K562 (cell line): ENCODE results near the gene B4GALT7. TPM values are rescaled to one million over a fixed set of nuclear protein-coding genes. Genes with fewer than 3 reads are reported as not detected.

ENCODE experiments used
- ATF7 ChIP-seq: fragments of 450-650 bp; IDR thresholded peaks from 2 replicates; pipeline ENCODE4 v1.7.1; 2014; ENCODE audit warnings: mild to moderate bottlenecking, moderate library complexity
- MECOM ChIP-seq: fragments of 250-450 bp; sonication (Bioruptor Pico); IDR thresholded peaks from 2 replicates; pipeline ENCODE4 v1.8.0; 2022; ENCODE audit warnings: inconsistent platforms
- MLX ChIP-seq, 2 experiments: fragments of 450-650 bp in 1 of 2; sonication (generic) in 1 of 2; formaldehyde crosslinking; conservative IDR thresholded peaks; 2 replicates each; pipeline versions ENCODE4 v1.4.0 to v1.8.1; 2020 to 2022; ENCODE audit warnings: mild to moderate bottlenecking in 1 of 2, missing genetic modification reagents in 1 of 2
- NCOA2 ChIP-seq, 2 experiments: fragments of 450-650 bp; IDR thresholded peaks; 2 replicates each; pipeline ENCODE4 v1.6.1; 2018; ENCODE audit warnings: mild to moderate bottlenecking in 2 of 2, moderate library complexity in 1 of 2; ENCODE audit not compliant: partially characterized antibody in 2 of 2
- RB1 ChIP-seq: fragments of 450-650 bp; IDR thresholded peaks from 2 replicates; pipeline ENCODE4 v1.6.1; 2017; ENCODE audit warnings: low read depth, mild to moderate bottlenecking
- RFX1 ChIP-seq: fragments of 450-650 bp; IDR thresholded peaks from 2 replicates; pipeline ENCODE4 v1.6.1; 2016; ENCODE audit warnings: mild to moderate bottlenecking, moderate library complexity
- UBTF ChIP-seq, 2 experiments: IDR thresholded peaks; 2 replicates each; pipeline ENCODE4 v1.6.1; 2012; ENCODE audit warnings: improper control_type of control experiment in 2 of 2, low read depth in 2 of 2, low read length in 2 of 2, borderline replicate concordance in 1 of 2
- YY1 ChIP-seq, 3 experiments: IDR thresholded peaks; 2 replicates each; pipeline ENCODE4 v1.6.1; 2011; ENCODE audit warnings: low read length in 2 of 3, mild to moderate bottlenecking in 2 of 3, moderate library complexity in 2 of 3, borderline replicate concordance in 1 of 3, control low read depth in 1 of 3, low read depth in 1 of 3; ENCODE audit not compliant: insufficient read depth in 3 of 3, insufficient replicate concordance in 2 of 3, control insufficient read depth in 1 of 3, insufficient read length in 1 of 3; ENCODE audit errors: extremely low read depth in 1 of 3
- ZNF311 ChIP-seq: fragments of 250-450 bp; sonication (Bioruptor Pico); IDR thresholded peaks from 2 replicates; pipeline ENCODE4 v1.4.0; 2020; ENCODE audit warnings: mild to moderate bottlenecking, moderate library complexity
- ZNF77 ChIP-seq: fragments of 250-450 bp; sonication (Bioruptor Pico); IDR thresholded peaks from 2 replicates; pipeline ENCODE4 v1.5.0; 2020
- polyA plus RNA-seq, 8 experiments: library from polyadenylated mRNA; depleted of rRNA in 4 of 8; stranded (reverse) in 5 of 8; unstranded in 3 of 8; fragments of >200 nt; fragmentation: Nextera tagmentation in 2 of 8; fragmentation: Illumina TruSeq in 1 of 8; extraction: Ambion mirVana in 2 of 8; extraction: Trizol in 1 of 8; gene quantifications; 2 replicates each; pipeline versions ENCODE4 v1.2.1 to v1.2.3, GENCODE V29; 2011 to 2014; ENCODE audit warnings: inconsistent platforms in 1 of 8, missing spikeins in 1 of 8
- total RNA-seq, 7 experiments: library from RNA; depleted of rRNA in 6 of 7; stranded (reverse); fragments of >200 nt in 6 of 7; fragmentation: Illumina TruSeq in 2 of 7; extraction: Trizol in 2 of 7; gene quantifications; 2 replicates each; pipeline versions ENCODE4 v1.2.1 to v1.2.3, GENCODE V29; 2011 to 2021; ENCODE audit warnings: low replicate concordance in 1 of 7
- TF ChIP-seq, protein P1 (sequence below): sonication (generic); formaldehyde crosslinking; IDR thresholded peaks from 2 replicates; pipeline ENCODE4 v1.8.0; 2022; ENCODE audit warnings: mild to moderate bottlenecking, missing genetic modification reagents
- TF ChIP-seq, protein P2 (sequence below): sonication (generic); formaldehyde crosslinking; IDR thresholded peaks from 2 replicates; pipeline ENCODE4 v1.9.0; 2022; ENCODE audit warnings: mild to moderate bottlenecking, missing genetic modification reagents
- TF ChIP-seq, protein P3 (sequence below), 2 experiments: fragments of 200-800 bp in 1 of 2; sonication (Bioruptor generic) in 1 of 2; sonication (generic) in 1 of 2; formaldehyde crosslinking in 1 of 2; IDR thresholded peaks in 1 of 2; conservative IDR thresholded peaks in 1 of 2; 2 replicates each; pipeline versions ENCODE4 v1.5.0 to v1.6.1; 2016 to 2020; ENCODE audit warnings: missing compliant biosample characterization in 1 of 2, missing genetic modification characterization in 1 of 2, missing genetic modification reagents in 1 of 2
- TF ChIP-seq, protein P4 (sequence below): sonication (generic); formaldehyde crosslinking; IDR thresholded peaks from 2 replicates; pipeline ENCODE4 v1.8.1; 2023; ENCODE audit warnings: mild to moderate bottlenecking, missing genetic modification reagents, moderate library complexity
- TF ChIP-seq, protein P5 (sequence below), 3 experiments: fragments of 200-800 bp in 1 of 3; sonication (Bioruptor generic) in 1 of 3; sonication (generic) in 1 of 3; formaldehyde crosslinking in 1 of 3; IDR thresholded peaks; 2 replicates each; pipeline versions ENCODE4 v1.6.1 to v1.8.0; 2016 to 2022; ENCODE audit warnings: mild to moderate bottlenecking in 2 of 3, missing compliant biosample characterization in 2 of 3, missing genetic modification characterization in 2 of 3, missing genetic modification reagents in 1 of 3

Gene B4GALT7
- total and polyA plus RNA-seq, 9 of the 15 experiments (the other 6 are each of a cell fraction or from before 2014, with no cell fraction given), result 0.34 to 17.7 (median 9.1) TPM

- TF ChIP-seq ZNF311, result no peak
- TF ChIP-seq, protein P1, sequence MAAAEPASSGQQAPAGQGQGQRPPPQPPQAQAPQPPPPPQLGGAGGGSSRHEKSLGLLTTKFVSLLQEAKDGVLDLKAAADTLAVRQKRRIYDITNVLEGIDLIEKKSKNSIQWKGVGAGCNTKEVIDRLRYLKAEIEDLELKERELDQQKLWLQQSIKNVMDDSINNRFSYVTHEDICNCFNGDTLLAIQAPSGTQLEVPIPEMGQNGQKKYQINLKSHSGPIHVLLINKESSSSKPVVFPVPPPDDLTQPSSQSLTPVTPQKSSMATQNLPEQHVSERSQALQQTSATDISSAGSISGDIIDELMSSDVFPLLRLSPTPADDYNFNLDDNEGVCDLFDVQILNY (CRISPR knock-in tag), result peak; percentile 49; the same call in 1 of the 2 replicates
- TF ChIP-seq, protein P2, sequence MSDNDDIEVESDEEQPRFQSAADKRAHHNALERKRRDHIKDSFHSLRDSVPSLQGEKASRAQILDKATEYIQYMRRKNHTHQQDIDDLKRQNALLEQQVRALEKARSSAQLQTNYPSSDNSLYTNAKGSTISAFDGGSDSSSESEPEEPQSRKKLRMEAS (CRISPR knock-in tag), result peak; percentile 62
- no peak for TF ChIP-seq RFX1
- TF ChIP-seq UBTF (IDR thresholded peaks at IDR 0.05; ENCODE audit: borderline replicate concordance in 1 of 2, low read depth in 2 of 2, low read length in 2 of 2), result peak in 1 of 2 experiments; percentile 53; a peak in 1 of 4 replicates
- TF ChIP-seq NCOA2 (IDR thresholded peaks at IDR 0.05; ENCODE audit: partially characterized antibody in 2 of 2), result no peak
- TF ChIP-seq, protein P3, sequence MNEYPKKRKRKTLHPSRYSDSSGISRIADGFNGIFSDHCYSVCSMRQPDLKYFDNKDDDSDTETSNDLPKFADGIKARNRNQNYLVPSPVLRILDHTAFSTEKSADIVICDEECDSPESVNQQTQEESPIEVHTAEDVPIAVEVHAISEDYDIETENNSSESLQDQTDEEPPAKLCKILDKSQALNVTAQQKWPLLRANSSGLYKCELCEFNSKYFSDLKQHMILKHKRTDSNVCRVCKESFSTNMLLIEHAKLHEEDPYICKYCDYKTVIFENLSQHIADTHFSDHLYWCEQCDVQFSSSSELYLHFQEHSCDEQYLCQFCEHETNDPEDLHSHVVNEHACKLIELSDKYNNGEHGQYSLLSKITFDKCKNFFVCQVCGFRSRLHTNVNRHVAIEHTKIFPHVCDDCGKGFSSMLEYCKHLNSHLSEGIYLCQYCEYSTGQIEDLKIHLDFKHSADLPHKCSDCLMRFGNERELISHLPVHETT (CRISPR knock-in tag; conservative IDR thresholded peaks at IDR 0.05 in 1 of 2, IDR thresholded peaks at IDR 0.05 in 1 of 2), result 0 out of 4 replicates have a peak, but pooled peaks of 1 of the 2 experiments have one; percentile 41
- TF ChIP-seq, protein P4, sequence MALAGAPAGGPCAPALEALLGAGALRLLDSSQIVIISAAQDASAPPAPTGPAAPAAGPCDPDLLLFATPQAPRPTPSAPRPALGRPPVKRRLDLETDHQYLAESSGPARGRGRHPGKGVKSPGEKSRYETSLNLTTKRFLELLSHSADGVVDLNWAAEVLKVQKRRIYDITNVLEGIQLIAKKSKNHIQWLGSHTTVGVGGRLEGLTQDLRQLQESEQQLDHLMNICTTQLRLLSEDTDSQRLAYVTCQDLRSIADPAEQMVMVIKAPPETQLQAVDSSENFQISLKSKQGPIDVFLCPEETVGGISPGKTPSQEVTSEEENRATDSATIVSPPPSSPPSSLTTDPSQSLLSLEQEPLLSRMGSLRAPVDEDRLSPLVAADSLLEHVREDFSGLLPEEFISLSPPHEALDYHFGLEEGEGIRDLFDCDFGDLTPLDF, result peak; percentile 19; the same call in 1 of the 2 replicates
- TF ChIP-seq, protein P5, sequence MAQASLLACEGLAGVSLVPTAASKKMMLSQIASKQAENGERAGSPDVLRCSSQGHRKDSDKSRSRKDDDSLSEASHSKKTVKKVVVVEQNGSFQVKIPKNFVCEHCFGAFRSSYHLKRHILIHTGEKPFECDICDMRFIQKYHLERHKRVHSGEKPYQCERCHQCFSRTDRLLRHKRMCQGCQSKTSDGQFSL (CRISPR knock-in tag; IDR thresholded peaks at IDR 0.05), result peak; percentile 91
- TF ChIP-seq, protein P5 (tag; IDR thresholded peaks at IDR 0.05), result peak in 1 of 2 experiments; percentile 61; a peak in 1 of 4 replicates
- TF ChIP-seq RB1, result peak; percentile 52; the same call in 1 of the 2 replicates
- TF ChIP-seq ZNF77 (CRISPR knock-in tag), result no peak
- no peak for TF ChIP-seq MLX (CRISPR knock-in tag; conservative IDR thresholded peaks at IDR 0.05)
- peak; percentile 68 for TF ChIP-seq ATF7
- peak; percentile 85 to 96 (median 94) for TF ChIP-seq YY1 (IDR thresholded peaks at IDR 0.05; ENCODE audit: borderline replicate concordance in 1 of 3, control insufficient read depth in 1 of 3, extremely low read depth in 1 of 3, insufficient read depth in 3 of 3, insufficient read length in 1 of 3, insufficient replicate concordance in 2 of 3, low read depth in 1 of 3, low read length in 2 of 3)
- no peak for TF ChIP-seq MECOM (CRISPR knock-in tag)
These were observed 7.7 kb upstream of the B4GALT7 start, which contains the start of gene TMED9 (continued) for GRCh38 chr5:177592010-177592834.
